Measurements from ENCODE around the gene EEF1G. TPM values are rescaled to one million over a fixed set of nuclear protein-coding genes. Genes with fewer than 3 reads are reported as not detected.
A peak's percentile ranks its signal among the peaks of the same experiment; 100 is the strongest.
"Not testable (repeated sequence)": the region's sequence is repeated elsewhere in the genome, so short reads cannot be mapped to it uniquely, and the experiment has no call there.

Gene EEF1G
- total RNA-seq, 1 experiment from 2014 or later = 3,525 TPM

DNA sequence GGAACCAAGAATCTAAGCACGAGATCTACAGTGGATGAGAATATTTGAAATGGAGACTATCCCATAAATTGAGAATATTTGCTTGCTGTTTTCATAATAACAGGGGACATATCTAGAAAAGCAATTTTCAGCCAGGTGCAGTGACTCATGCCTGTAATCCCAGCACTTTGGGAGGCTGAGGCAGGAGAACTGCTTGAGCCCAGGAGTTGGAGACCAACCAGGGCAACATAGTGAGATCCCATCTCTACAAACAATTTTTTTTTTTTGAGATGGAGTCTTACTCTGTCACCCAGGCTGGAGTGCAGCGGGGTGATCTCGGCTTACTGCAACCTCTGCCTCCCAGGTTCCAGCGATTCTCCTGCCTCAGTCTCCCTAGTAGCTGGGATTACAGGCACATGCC is 8.0 kb upstream of the EEF1G start:
- in situ Hi-C loops (cut with HindIII; ENCODE audit: low sequenced_read_pairs); DNase-seq (ENCODE audit: low spot score): not testable (repeated sequence)

DNA sequence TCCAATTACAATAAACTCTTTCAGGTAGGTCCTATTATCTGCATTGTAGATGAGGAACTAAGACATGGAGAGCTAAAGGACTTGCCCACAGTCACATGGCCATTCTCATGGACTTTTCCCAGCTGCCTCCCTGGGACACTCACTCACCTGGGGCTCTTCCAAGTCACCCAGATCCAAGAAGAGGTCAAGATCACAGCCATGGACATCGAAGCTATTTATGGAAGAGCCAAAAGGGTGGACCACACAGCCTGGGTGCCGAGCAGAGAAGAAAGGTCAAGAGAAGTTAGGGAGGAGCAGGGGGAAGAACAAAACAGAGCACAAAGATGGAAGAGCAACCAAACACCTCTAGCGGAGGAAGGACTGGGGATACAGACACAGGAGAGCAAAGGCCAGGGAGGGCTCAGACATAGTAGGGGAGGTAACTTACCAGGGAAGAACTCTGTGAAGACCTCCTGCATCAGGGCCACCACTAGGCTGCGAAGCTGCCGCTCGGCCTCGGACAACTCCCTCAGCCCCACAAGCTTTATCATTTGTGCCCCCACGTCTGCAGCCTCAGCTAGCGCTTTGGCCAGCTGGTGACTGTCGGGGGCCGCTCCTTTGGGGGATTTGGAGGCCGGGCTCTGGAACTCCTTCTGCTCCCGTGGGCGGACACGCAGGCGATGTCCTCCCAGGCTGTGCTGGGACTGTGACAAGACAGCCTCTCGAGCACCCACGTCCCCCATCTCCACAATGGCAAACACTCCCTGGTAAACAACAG is 7.4 kb upstream of the EEF1G start:
- no peak for DNase-seq (ENCODE audit: low spot score)
- in situ Hi-C loops (cut with HindIII; ENCODE audit: low sequenced_read_pairs) = no loop called here

DNA sequence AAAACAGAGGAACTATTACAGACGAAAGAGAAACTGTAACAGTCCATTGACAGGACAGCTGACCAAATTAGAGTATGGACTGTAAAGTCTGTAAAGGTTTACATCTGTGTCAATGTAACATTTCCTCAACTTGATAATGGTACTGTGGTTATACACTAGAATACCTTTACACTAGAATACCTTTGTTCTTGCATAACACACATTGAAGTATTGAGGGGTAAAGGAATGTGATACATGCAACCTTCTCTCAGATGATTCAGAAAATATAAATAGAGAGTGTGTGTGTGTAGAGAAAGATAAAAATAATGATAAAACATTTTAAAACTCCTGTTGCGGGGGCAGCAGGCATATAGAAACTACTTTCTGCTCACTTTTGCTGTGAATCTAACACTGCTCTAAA is 5.6 kb upstream of the EEF1G start:
- in situ Hi-C loops (cut with HindIII; ENCODE audit: low sequenced_read_pairs) = no loop called here

DNA sequence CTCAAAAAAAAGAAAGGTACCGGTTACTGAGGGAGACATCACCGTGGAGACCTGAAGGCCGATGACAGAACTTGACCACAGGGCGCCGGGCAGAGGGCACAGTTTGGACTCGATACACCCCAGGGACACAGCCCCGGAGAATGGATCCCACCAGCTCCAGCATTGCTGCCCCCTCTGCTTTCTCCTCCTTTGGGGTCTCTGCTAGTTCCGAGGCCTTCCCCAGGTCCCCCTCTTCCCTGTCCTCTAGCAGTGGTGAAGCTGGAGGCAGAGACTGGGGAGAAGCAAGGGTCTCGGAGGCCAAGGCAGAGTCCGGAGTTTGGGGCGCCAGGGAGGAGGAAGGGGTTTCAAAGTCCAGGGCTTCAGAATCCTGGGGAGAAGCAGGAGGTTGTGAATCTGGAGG is 4.8 kb upstream of the EEF1G start:
- in situ Hi-C loops (cut with HindIII; ENCODE audit: low sequenced_read_pairs) = no loop called here
- no peak for DNase-seq (ENCODE audit: low spot score)

More for the DNA sequence above, 5.6 kb upstream of the EEF1G start:
- DNase-seq (ENCODE audit: low spot score) = no peak

DNA sequence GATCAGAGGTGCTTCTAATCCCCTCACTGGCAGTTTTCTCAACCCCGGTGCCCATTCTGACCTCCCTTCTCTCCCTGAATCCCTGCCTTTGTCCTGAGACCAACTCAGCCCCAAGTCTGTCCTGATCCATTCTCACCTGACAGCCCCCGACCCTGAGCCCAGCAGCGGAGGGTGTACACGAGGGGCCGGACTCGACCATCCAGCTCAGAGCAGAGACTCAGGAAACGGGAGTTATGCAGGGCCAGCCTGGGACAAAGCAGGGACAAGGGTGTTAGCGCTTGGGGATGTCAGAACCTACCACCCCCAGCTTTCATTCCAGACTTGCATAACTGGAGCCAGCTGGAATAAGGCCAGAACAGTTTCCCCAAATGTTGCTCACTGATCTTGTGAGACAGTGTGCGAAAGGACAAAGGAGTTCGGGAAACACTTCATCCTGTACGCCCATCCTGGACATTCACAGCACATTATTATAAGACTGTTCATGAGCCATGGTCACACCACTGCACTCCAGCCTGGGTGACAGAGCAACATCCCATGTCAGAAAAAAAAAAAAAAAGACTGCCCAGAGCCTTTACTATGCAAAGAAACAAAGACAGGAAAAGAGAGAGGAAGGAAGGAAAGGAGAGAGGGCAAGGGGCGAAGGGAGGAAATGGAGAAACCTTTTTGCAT is 3.5 kb upstream of the EEF1G start:
- DNase-seq (ENCODE audit: low spot score) = no peak
- in situ Hi-C loops (cut with HindIII; ENCODE audit: low sequenced_read_pairs) = no loop called here

DNA sequence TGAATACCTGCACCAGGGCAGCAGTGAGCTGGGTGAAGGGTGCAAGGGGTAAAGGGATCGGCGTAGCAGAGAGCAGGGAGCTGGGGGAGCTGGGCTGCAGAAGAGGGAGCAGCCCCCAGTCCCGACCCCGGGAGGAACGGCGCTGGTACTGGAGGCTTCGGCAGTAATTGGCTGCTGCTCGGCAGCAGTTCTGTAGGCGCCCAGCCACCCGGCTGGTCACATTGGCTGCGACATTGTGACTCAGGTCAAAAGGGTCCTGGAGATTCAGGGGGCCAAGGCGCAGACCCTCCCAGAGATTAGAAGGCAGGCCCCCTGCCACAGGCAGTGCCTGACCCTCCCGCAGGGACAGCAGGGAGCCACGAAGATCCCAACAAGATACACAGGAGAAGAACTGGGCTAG is 2.1 kb upstream of the EEF1G start:
- in situ Hi-C loops (cut with HindIII; ENCODE audit: low sequenced_read_pairs) = no loop called here
- DNase-seq (ENCODE audit: low spot score) = no peak

DNA sequence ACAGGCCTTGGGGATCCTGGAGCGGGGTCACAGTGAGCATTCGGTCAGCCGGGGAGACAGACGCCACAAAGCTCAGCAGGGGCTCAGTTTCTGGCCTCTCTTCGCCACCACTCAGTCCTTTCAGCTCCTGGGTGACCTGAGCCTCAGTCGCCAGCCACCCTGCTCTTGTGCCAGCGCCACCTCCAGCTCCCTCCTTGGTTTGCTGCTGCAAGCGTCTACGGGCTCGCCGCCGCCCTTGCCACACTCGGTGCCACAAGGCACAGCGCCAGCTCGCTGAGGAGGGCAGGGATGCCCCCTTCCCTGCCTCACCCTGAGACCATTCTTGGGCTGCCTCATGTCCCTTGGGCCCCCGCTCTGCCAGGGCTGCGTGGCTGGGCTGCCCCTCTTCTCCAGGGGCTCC is 1.5 kb upstream of the EEF1G start:
- peak; percentile 45 for DNase-seq (ENCODE audit: low spot score)
- in situ Hi-C loops (cut with HindIII; ENCODE audit: low sequenced_read_pairs) = no loop called here

DNA sequence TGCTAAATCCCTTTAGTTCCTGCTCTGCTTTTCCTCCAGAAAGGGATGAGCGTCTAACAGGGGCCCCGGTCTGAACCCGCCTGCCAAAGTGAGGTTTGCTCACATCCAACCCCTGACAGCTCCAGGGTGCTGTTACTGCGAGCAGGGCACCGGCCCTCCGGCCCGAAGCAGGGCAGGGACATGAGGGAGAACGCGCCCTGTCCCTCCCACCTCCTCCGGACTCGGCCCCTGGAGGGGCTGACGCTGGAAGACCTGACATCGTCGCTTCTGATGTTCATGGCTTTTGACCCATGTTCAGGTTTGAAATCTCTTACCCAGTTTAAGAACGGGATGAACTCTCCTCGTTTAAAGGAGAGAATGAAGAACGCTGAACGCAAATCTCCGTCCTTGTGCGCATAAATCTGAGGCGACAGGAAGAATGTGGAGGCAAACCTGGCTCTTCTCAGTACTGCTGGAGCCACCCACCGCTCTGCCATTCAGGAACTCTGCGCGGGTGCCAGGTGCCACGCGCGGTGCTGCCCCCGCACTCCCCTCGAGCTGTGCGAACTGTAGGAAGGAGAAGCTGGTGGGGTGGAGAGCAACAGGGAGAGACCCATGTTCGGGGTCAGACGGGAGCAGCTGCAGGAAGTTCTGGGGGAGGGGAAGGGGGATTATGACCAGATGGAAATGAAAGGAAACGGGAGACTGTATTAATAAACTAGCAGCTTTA is 826 bp upstream of the EEF1G start:
- in situ Hi-C loops (cut with HindIII; ENCODE audit: low sequenced_read_pairs) = loop anchor here (25.0 kb wide), 1 partner anchor 137 kb away; no protein-coding TSS in a partner anchor
- no peak for DNase-seq (ENCODE audit: low spot score)

DNA sequence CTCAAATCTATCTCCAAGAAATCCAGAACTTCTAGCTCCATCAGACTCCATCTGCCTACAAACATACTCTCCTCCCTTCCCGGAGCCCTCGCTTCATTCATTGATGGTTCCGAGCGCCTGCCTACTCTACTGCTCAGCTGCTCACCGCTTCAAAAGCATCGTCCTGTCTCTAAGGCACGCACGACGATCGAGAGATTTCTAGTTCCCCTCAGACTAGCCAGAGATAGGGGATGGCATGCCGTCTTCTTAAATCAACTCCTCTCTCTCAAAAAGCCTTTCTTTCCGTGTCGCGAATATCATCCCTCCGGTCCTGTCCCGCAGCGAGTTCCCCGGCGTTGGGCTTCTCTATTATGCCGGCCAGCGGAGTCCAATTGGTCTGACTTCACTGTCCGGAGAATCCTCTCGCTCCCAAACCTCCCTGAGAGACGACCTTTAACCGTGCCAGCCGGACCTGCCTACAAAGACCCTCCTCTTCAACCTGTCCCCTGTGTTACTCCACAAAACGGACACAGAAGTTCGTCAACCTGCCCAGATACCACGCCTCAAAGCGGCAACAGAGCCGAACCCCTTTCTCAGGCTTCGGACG is 592 bp downstream of the EEF1G start:
- DNase-seq (ENCODE audit: low spot score) = no peak
- in situ Hi-C loops (cut with HindIII; ENCODE audit: low sequenced_read_pairs) = loop anchor here (25.0 kb wide), 1 partner anchor 136 kb away; no protein-coding TSS in a partner anchor

DNA sequence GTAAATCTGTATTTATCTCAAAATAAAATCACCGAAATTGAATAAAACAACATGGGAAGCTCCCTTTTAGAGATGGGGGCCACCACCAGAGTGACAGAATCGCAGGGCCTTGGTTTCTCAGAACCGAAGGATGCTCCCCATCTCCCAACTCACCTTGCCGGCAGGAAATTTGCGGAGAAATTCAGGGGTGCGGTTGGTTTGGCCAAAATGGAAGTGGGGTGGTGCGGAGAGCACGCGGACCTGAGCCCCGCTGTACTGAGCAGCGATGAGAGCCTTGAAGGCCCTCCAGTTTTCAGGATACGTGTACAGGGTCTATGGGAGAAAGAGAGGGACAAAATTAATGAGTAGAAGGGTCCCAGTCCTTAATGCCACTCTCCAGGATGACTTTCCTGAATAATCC is 1.3 kb downstream of the EEF1G start:
- no peak for DNase-seq (ENCODE audit: low spot score)
- in situ Hi-C loops (cut with HindIII; ENCODE audit: low sequenced_read_pairs) = loop anchor here (25.0 kb wide), 1 partner anchor 135 kb away; no protein-coding TSS in a partner anchor

DNA sequence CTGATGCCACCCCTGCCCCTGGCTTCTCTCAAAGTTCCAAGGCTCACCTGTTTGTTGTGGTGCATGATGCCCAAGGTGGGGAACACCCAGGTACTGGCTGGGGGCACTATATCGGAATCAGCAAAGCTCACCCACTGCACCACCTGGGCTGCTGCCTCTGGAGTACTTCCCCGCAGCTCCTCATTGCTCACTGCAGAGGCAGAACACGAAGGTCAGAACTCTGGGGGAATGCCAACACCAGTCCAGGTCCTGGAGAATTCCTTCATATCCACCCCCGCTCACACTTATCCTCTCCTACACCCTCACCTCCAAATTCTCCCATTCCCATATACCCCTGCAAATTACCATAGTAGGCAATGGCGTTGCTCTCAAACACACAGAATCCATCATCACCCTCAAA is 2.2 kb downstream of the EEF1G start:
- not testable (repeated sequence) for DNase-seq (ENCODE audit: low spot score)
- in situ Hi-C loops (cut with HindIII; ENCODE audit: low sequenced_read_pairs) = loop anchor here (25.0 kb wide), 1 partner anchor 134 kb away; no protein-coding TSS in a partner anchor

DNA sequence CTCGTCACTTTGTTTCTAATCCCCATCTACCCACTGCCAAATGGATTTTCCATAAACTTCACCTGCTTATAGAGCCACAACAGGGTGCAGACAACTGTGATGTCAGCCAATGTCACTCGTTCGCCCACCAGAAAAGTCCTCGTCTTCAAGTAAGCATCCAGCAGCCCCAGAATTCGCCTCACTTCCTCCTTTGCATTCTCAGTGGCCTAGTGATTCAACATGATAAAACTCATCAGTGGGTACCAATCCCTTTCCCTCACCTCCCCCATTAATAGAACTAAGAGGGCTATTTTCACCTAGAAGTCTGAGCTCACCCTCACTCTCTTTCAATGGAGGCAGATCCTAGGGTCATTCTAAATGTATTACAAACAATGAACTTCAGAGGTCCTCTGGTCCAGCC is 2.8 kb downstream of the EEF1G start:
- DNase-seq (ENCODE audit: low spot score) = not testable (repeated sequence)
- in situ Hi-C loops (cut with HindIII; ENCODE audit: low sequenced_read_pairs) = loop anchor here (25.0 kb wide), 1 partner anchor 134 kb away; no protein-coding TSS in a partner anchor

DNA sequence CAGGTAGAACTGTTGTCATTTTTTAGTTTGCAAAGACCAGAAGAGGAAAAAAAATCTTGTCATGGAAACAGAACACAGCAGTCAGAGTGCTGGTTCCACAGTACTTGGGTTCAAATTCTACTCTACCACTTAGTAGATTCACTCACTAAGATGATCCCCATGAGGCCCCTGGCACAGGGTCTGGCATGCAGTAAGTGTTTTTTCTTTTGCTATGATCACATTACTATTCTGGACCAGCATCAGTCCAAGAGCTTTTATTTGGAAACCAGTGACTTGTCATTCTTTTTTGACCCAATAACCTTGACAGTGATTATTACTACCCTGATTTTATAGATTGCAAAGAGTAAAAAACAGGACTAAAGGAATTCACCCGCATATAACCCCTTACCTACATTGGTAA is 4.1 kb downstream of the EEF1G start:
- in situ Hi-C loops (cut with HindIII; ENCODE audit: low sequenced_read_pairs) = loop anchor here (25.0 kb wide), 1 partner anchor 132 kb away; no protein-coding TSS in a partner anchor
- no peak for DNase-seq (ENCODE audit: low spot score)

DNA sequence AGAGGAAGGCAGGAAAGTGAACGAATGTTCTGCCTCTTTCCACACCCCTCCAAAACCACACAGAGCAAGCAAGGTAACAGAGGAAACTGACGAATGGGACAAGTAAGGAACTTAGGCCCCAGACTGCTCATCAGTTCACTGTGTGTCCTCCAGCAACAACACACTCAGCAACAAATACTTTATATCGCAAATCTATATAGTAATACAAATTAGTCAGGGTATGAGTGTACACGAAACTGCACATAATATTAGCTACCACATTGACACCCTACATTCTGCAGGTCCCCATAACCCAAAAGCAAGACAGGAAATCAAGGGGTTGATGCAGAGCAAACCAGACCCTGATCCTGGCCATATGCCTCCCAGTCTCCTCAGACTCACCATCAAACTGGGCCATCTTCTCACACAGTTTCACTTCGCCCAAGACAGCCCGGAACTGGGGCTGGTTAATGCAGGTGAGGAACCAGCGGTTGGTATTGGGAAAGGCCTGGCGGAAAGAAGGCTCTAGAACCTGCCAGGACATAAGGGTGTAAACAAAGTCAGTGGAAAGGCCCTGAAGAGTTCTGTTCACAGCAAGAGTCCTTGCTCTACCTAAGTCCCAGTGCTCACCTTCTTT is 6.6 kb downstream of the EEF1G start:
- in situ Hi-C loops (cut with HindIII; ENCODE audit: low sequenced_read_pairs) = loop anchor here (25.0 kb wide), 1 partner anchor 130 kb away; no protein-coding TSS in a partner anchor
- no peak for DNase-seq (ENCODE audit: low spot score)

DNA sequence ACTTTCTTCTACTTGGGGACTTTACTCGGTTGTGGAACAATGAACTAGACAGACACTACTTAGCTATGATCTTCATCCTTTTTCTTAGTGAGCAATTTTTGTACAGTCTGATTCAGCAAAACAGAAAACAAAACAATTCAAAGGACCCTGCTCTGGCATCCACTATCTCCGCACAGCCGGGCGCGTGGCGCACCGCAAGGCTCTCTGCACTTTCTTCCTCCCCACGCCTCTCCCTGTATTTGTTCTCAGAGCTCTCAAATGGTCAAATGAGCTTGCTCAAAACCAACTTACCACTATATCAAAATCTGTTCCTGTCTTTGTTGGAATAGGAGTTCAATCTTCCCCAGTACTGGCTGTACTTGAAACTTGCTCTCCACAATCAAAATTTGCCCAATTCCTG is 7.4 kb downstream of the EEF1G start:
- in situ Hi-C loops (cut with HindIII; ENCODE audit: low sequenced_read_pairs) = loop anchor here (25.0 kb wide), 1 partner anchor 129 kb away; no protein-coding TSS in a partner anchor
- DNase-seq (ENCODE audit: low spot score) = no peak

DNA sequence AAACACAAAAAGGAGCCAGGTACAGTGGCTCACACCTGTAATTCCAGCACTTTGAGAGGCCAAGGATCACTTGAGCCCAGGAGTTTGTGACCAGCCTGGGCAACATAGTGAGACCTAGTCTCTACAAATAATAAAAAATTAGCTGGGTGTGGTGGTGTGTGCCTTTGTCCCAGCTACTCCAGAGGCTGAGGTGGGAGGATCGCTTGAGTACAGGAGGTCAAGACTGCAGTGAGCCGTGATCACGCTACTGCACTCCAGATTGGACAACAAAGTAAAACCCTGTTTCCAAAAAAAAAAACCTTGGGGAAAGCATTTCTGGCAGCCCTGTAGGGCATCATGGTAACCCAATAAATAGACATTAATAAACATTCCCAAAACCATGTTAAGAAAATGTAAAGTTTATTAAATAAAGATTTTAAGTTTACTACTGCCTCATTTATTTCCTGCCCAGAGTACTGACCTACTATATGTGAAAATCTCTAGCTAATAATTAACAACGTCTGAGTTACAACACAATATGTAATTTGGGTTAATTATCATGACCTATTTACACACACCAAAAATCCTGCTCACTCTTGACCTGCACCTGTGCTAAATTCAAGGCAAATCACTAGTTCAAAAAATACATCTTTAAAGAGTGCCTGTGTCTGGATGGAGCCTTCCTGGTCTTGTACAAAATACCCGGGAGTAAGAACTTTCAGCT is 8.4 kb downstream of the EEF1G start:
- in situ Hi-C loops (cut with HindIII; ENCODE audit: low sequenced_read_pairs) = loop anchor here (25.0 kb wide), 1 partner anchor 128 kb away; no protein-coding TSS in a partner anchor
- DNase-seq (ENCODE audit: low spot score) = no peak

DNA sequence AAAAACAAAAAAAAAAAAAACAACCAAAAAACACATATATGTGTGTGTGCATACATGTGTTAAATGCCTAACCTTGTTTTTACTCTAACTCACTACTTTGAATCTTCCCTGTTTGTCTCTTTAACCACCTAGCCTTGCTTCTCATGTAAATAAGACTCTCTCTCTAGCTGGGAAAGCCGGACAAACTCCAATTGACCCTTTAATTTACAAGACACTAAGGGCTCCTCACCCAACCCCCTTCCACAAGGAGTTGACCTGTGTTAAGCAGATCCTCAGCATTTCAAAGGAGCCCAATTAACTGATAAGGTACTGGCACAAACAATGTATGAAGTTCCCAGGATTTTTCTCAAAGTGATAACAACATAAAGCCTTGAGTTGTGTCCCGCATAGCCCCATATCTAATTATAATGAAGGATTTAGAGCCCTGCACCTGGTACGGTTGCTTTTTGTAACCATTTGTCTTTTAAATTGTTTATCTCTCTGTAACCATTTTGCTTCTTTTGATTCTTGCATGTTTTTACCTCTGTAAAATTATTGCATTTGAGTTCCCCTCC is 11.9 kb downstream of the EEF1G start:
- in situ Hi-C loops (cut with HindIII; ENCODE audit: low sequenced_read_pairs) = loop anchor here (25.0 kb wide), 1 partner anchor 124 kb away; no protein-coding TSS in a partner anchor
- DNase-seq (ENCODE audit: low spot score) = not testable (repeated sequence)

DNA sequence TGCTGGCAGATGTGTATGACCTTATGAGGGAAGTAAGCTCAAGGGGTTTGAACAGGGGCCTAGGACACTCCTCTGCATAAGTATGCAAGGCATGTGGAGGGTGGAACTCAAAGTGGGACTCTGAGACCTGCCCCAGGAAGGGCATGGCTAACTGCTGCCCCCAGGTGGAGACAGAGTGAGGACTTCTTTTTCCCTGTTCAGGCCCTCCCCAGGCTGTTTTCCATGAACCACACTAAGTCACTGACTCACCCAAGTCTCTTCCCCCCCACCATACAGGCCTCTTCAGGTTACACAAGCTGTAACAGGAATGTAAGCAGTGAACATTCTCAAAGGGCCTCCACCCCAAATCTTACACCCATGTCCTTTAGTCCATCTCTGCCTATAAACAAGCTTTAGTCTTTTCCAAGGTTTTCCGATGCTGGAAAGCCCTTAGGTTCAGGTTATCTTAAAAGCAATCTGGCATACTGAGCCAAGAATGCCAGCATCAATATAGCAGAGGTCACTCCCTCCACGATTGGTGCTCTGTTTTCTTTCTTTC is 13.1 kb downstream of the EEF1G start:
- DNase-seq (ENCODE audit: low spot score) = peak; percentile 76

More for the DNA sequence above, 13.1 kb downstream of the EEF1G start:
- in situ Hi-C loops (cut with HindIII; ENCODE audit: low sequenced_read_pairs) = loop anchor here (25.0 kb wide), 1 partner anchor 123 kb away; no protein-coding TSS in a partner anchor
